ENCODE data around the gene NUDCD3.

- TF ChIP-seq CTCF (optimal IDR thresholded peaks at IDR 0.05 in 1 of 3, IDR thresholded peaks at IDR 0.05 in 1 of 3, conservative IDR thresholded peaks at IDR 0.05 in 1 of 3; ENCODE audit: extremely low read depth in 1 of 3, insufficient read depth in 2 of 3, low read length in 3 of 3) = no peak
- TF ChIP-seq EZH2 (IDR thresholded peaks at IDR 0.05; ENCODE audit: low read length) = no peak
Observed at GRCh38 chr7:44415510-44415909, 74.9 kb downstream of the NUDCD3 start.
